ENCODE data around the gene LIN52. TPM values are rescaled to one million over a fixed set of nuclear protein-coding genes. Genes with fewer than 3 reads are reported as not detected.

Gene LIN52
- total and polyA plus RNA-seq, 2 of the 13 experiments (the other 11 are each of a cell fraction or from before 2014, with no cell fraction given): 11.4 to 23.3 TPM

DNA sequence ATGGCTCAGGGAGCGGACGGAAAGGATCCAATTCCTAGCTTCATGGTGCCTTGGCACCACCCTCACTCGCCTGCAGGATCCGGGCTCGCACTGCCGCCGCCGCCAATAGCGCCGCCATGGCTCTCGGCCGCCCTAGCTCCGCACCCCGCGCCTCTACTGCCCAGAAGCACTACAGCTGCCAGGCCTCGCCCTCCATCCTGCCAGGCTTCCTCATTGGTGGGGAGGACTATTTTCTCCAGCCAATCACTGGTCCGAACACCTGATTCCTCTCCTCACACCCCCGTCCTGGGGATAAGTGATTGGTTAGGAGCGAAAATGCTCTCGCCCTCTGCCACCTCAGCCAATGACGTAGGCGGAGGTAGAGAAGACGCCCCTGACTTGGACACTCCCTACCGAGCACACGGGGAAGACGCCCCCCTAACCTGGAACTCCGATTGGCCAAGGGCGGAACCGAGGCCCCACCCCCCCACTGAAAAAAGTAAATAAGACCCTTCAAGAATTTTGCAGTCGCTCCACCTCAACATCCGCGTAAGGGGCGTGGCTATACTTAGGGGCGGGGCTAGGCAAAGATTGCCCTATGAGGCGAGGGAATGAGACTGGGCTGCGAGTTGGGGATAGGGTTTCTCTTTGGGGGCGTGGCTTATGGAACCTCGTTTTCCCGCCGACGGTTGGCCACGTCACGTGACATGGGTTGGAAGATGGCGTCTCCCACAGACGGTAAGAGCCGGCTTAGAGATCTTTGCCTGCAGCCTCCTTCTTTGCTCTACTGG, at the start of gene LIN52, which contains the start of gene ALDH6A1 (continued):
- no peak for TF ChIP-seq SATB2 (CRISPR knock-in tag; IDR thresholded peaks at IDR 0.05)
- no peak for TF ChIP-seq GFI1 (CRISPR knock-in tag; IDR thresholded peaks at IDR 0.05; ENCODE audit: borderline replicate concordance)
- no peak for TF ChIP-seq ZNF792 (CRISPR knock-in tag; IDR thresholded peaks at IDR 0.05)
- no peak for TF ChIP-seq RORA (CRISPR knock-in tag; IDR thresholded peaks at IDR 0.05)
- no peak for TF ChIP-seq SRSF9 (IDR thresholded peaks at IDR 0.05; ENCODE audit: borderline replicate concordance, insufficient read depth, low read depth, low read length, poor library complexity, severe bottlenecking)
- TF ChIP-seq ZMYM3 (CRISPR knock-in tag; IDR thresholded peaks at IDR 0.05): no peak
- TF ChIP-seq KDM6A (CRISPR knock-in tag; IDR thresholded peaks at IDR 0.05; ENCODE audit: low read depth): no peak
- TF ChIP-seq CREB1 (IDR thresholded peaks at IDR 0.05): peak; percentile 95
- peak; percentile 94 for TF ChIP-seq CREB1 (CRISPR knock-in tag; IDR thresholded peaks at IDR 0.05)
- TF ChIP-seq NFE2L1 (CRISPR knock-in tag; IDR thresholded peaks at IDR 0.05; ENCODE audit: borderline replicate concordance): no peak
- no peak for TF ChIP-seq ZNF83 (CRISPR knock-in tag; IDR thresholded peaks at IDR 0.05; ENCODE audit: borderline replicate concordance)
- TF ChIP-seq ZNF564 (CRISPR knock-in tag; IDR thresholded peaks at IDR 0.05): no peak
- TF ChIP-seq ZBTB42 (CRISPR knock-in tag; IDR thresholded peaks at IDR 0.05): peak; percentile 23; the same call in 1 of the 2 replicates
- TF ChIP-seq SIX1 (CRISPR knock-in tag; IDR thresholded peaks at IDR 0.05; ENCODE audit: borderline replicate concordance): no peak
- TF ChIP-seq, protein P1, sequence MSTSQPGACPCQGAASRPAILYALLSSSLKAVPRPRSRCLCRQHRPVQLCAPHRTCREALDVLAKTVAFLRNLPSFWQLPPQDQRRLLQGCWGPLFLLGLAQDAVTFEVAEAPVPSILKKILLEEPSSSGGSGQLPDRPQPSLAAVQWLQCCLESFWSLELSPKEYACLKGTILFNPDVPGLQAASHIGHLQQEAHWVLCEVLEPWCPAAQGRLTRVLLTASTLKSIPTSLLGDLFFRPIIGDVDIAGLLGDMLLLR (CRISPR knock-in tag; IDR thresholded peaks at IDR 0.05): no peak; the same call in 1 of the 2 replicates
- TF ChIP-seq CHD2 (IDR thresholded peaks at IDR 0.05; ENCODE audit: low read depth, low read length): no peak
- TF ChIP-seq, protein P2, sequence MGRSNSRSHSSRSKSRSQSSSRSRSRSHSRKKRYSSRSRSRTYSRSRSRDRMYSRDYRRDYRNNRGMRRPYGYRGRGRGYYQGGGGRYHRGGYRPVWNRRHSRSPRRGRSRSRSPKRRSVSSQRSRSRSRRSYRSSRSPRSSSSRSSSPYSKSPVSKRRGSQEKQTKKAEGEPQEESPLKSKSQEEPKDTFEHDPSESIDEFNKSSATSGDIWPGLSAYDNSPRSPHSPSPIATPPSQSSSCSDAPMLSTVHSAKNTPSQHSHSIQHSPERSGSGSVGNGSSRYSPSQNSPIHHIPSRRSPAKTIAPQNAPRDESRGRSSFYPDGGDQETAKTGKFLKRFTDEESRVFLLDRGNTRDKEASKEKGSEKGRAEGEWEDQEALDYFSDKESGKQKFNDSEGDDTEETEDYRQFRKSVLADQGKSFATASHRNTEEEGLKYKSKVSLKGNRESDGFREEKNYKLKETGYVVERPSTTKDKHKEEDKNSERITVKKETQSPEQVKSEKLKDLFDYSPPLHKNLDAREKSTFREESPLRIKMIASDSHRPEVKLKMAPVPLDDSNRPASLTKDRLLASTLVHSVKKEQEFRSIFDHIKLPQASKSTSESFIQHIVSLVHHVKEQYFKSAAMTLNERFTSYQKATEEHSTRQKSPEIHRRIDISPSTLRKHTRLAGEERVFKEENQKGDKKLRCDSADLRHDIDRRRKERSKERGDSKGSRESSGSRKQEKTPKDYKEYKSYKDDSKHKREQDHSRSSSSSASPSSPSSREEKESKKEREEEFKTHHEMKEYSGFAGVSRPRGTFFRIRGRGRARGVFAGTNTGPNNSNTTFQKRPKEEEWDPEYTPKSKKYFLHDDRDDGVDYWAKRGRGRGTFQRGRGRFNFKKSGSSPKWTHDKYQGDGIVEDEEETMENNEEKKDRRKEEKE (IDR thresholded peaks at IDR 0.05): no peak
- no peak for TF ChIP-seq ZNF331 (CRISPR knock-in tag; IDR thresholded peaks at IDR 0.05)
- TF ChIP-seq ZNF891 (CRISPR knock-in tag; IDR thresholded peaks at IDR 0.05): no peak
- no peak for TF ChIP-seq TMF1 (CRISPR knock-in tag; IDR thresholded peaks at IDR 0.05; ENCODE audit: low read depth)
- TF ChIP-seq ZNF737 (CRISPR knock-in tag; IDR thresholded peaks at IDR 0.05; ENCODE audit: borderline replicate concordance): no peak
- no peak for TF ChIP-seq ZNF776 (CRISPR knock-in tag; IDR thresholded peaks at IDR 0.05)
- TF ChIP-seq ZNF557 (CRISPR knock-in tag; IDR thresholded peaks at IDR 0.05): no peak
- peak; percentile 57 for TF ChIP-seq AGO2 (optimal IDR thresholded peaks at IDR 0.05; ENCODE audit: low read depth, low read length)
- TF ChIP-seq FOXA1 (IDR thresholded peaks at IDR 0.05): peak; percentile 67
- peak; percentile 49; the same call in 1 of the 2 replicates for TF ChIP-seq FOXA1 (CRISPR knock-in tag; IDR thresholded peaks at IDR 0.05)
- TF ChIP-seq, protein P3, sequence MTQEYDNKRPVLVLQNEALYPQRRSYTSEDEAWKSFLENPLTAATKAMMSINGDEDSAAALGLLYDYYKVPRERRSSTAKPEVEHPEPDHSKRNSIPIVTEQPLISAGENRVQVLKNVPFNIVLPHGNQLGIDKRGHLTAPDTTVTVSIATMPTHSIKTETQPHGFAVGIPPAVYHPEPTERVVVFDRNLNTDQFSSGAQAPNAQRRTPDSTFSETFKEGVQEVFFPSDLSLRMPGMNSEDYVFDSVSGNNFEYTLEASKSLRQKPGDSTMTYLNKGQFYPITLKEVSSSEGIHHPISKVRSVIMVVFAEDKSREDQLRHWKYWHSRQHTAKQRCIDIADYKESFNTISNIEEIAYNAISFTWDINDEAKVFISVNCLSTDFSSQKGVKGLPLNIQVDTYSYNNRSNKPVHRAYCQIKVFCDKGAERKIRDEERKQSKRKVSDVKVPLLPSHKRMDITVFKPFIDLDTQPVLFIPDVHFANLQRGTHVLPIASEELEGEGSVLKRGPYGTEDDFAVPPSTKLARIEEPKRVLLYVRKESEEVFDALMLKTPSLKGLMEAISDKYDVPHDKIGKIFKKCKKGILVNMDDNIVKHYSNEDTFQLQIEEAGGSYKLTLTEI (CRISPR knock-in tag; conservative IDR thresholded peaks at IDR 0.05): no peak
- no peak for TF ChIP-seq RBM22 (optimal IDR thresholded peaks at IDR 0.05; ENCODE audit: low read length)
- no peak for TF ChIP-seq KDM1A (CRISPR knock-in tag; IDR thresholded peaks at IDR 0.05)

Data from HepG2 (cell line).